Natural killer cell (primary cell): Measurements from ENCODE around the gene RAB3IP. TPM values are rescaled to one million over a fixed set of nuclear protein-coding genes. Genes with fewer than 3 reads are reported as not detected.

Experiments used
- ATAC-seq, 3 donors: fragments of 150-1000 bp in 2 of 3; fragments of 200-7000 bp in 1 of 3; cut with Tn5 transposase; 1 replicate in 1 of 3; 2 replicates in 2 of 3; pipeline ENCODE4 v1.10.0; 2021; ENCODE audit warnings: mild to moderate bottlenecking in 2 of 3, moderate library complexity in 2 of 3
- DNase-seq, 2 donors: peaks; one replicate each; pipeline versions ENCODE4 v3.0.0 to v3.0.0-alpha.2; 2013 to 2021; ENCODE audit warnings: mixed read lengths in 1 of 2
- H3K27ac ChIP-seq: one replicate; pipeline ENCODE4 v1.5.1; 2013; ENCODE audit warnings: mild to moderate bottlenecking, low read length
- H3K27me3 ChIP-seq: one replicate; pipeline ENCODE4 v1.6.1; 2013; ENCODE audit warnings: low read length; ENCODE audit not compliant: control insufficient read depth, insufficient read depth
- H3K36me3 ChIP-seq: one replicate; pipeline ENCODE4 v1.6.1; 2013; ENCODE audit warnings: low read length; ENCODE audit not compliant: control insufficient read depth, insufficient read depth
- H3K4me1 ChIP-seq: one replicate; pipeline ENCODE4 v1.6.1; 2013; ENCODE audit warnings: low read length; ENCODE audit not compliant: control insufficient read depth, insufficient read depth
- H3K4me3 ChIP-seq: one replicate; pipeline ENCODE4 v1.5.1; 2013; ENCODE audit warnings: low read length
- H3K9me3 ChIP-seq: one replicate; pipeline ENCODE4 v1.6.1; 2013; ENCODE audit warnings: low read length; ENCODE audit not compliant: control insufficient read depth, insufficient read depth
- H3K27ac Mint-ChIP-seq, 2 donors: one replicate each; pipeline ENCODE4 v1.8.0; 2022; ENCODE audit warnings: mild to moderate bottlenecking in 2 of 2, mixed read lengths in 2 of 2, moderate library complexity in 1 of 2
- H3K27me3 Mint-ChIP-seq, 2 donors: one replicate each; pipeline ENCODE4 v1.8.0; 2022; ENCODE audit warnings: low read depth in 2 of 2, mixed read lengths in 2 of 2
- H3K36me3 Mint-ChIP-seq: one replicate; pipeline ENCODE4 v1.8.0; 2022; ENCODE audit warnings: mixed read lengths
- H3K4me1 Mint-ChIP-seq, 2 donors: one replicate each; pipeline ENCODE4 v1.8.0; 2022; ENCODE audit warnings: mixed read lengths in 2 of 2
- H3K4me3 Mint-ChIP-seq: one replicate; pipeline ENCODE4 v1.8.0; 2022; ENCODE audit warnings: mild to moderate bottlenecking, moderate library complexity, mixed read lengths
- H3K9me3 Mint-ChIP-seq, 2 donors: one replicate each; pipeline ENCODE4 v1.8.0; 2022; ENCODE audit warnings: mixed read lengths in 2 of 2
- WGBS: methylation state at CpG from one replicate; pipeline ENCODE4 v1.1.7; 2013; ENCODE audit warnings: missing lambda C conversion rate; ENCODE audit not compliant: insufficient coverage; 5-methylcytosine and 5-hydroxymethylcytosine counted together
- intact Hi-C: fragments of 100-400 bp; cut with micrococcal nuclease; formaldehyde crosslinking; loops from one replicate; pipeline ENCODE4 v1.14.2; 2022
- total RNA-seq, 4 donors: library from RNA; stranded (reverse); fragments of 120-200 nt in 1 of 4; gene quantifications; one replicate each; pipeline versions ENCODE4 v1.2.3 to v1.2.4, GENCODE V29; 2013 to 2022
- TF ChIP-seq, protein P1 (sequence below): fragments of 200-600 bp; IDR thresholded peaks from one replicate; pipeline ENCODE4 v1.8.0; 2022; ENCODE audit warnings: antibody characterized with exemption

The RAB3IP gene
- total RNA-seq, 3 donors from 2014 or later (not counting 1 experiment from before 2014, with no cell fraction given): 6.7 to 8.7 (median 8.5) TPM

GRCh38 chr12:69703146-69703642, 35.5 kb upstream of the RAB3IP start:
- Histone ChIP-seq H3K9me3 (no peaks in the 10 kb centered on the region), H3K27ac (no peak overlapping the region), H3K4me1 (no peaks in the 10 kb centered on the region), H3K4me3 (no peak overlapping the region), H3K36me3 (no peaks in the 10 kb centered on the region), H3K27me3 (no peaks in the 10 kb centered on the region)
- intact Hi-C loops: no loop called here
- Mint-ChIP-seq H3K27me3 (peaks cover 9 to 17% of the 10 kb centered on the region in 2 donors), H3K9me3 (no peaks in the 10 kb centered on the region), H3K4me3 (no peak overlapping the region), H3K27ac (no peak overlapping the region), H3K36me3 (no peaks in the 10 kb centered on the region), H3K4me1 (no peaks in the 10 kb centered on the region)
- 52% methylated on average over 1 of the region's 1 CpG for WGBS
- DNase-seq (no peak), ATAC-seq (no peak)
- TF ChIP-seq, protein P1, sequence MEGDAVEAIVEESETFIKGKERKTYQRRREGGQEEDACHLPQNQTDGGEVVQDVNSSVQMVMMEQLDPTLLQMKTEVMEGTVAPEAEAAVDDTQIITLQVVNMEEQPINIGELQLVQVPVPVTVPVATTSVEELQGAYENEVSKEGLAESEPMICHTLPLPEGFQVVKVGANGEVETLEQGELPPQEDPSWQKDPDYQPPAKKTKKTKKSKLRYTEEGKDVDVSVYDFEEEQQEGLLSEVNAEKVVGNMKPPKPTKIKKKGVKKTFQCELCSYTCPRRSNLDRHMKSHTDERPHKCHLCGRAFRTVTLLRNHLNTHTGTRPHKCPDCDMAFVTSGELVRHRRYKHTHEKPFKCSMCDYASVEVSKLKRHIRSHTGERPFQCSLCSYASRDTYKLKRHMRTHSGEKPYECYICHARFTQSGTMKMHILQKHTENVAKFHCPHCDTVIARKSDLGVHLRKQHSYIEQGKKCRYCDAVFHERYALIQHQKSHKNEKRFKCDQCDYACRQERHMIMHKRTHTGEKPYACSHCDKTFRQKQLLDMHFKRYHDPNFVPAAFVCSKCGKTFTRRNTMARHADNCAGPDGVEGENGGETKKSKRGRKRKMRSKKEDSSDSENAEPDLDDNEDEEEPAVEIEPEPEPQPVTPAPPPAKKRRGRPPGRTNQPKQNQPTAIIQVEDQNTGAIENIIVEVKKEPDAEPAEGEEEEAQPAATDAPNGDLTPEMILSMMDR: no peak

DNA sequence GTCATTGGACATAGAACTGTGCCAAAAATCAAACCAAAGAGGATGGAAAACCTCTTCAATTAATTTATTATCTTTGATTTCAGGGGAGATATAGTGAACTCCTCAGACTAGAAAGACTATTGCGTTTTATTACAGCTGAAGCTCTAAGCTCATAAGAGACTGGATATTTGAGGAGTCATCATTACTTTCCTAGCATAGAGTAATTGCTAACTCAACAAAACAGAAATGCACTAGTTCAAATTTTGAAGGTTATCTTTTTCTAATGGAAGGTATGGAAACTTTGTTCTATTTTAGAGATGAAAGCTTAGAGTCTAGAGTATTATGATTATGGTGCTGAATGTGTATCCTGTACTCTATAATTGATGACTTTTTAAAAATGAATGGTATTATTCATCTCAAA, 34.3 kb upstream of the RAB3IP start:
- Mint-ChIP-seq H3K4me3 (no peak overlapping the region), H3K27me3 (peaks cover 11 to 25% of the 10 kb centered on the region in 2 donors), H3K4me1 (no peaks in the 10 kb centered on the region), H3K27ac (no peak overlapping the region), H3K9me3 (peaks cover 0 to 2% of the 10 kb centered on the region in 2 donors), H3K36me3 (no peaks in the 10 kb centered on the region)
- no peak overlapping the region for H3K27ac ChIP-seq
- no peaks in the 10 kb centered on the region for H3K36me3 ChIP-seq
- no peak overlapping the region for H3K4me3 ChIP-seq
- no peaks in the 10 kb centered on the region for H3K4me1 ChIP-seq
- TF ChIP-seq, protein P1: no peak
- no peak for DNase-seq
- intact Hi-C loops: no loop called here
- ATAC-seq: no peak
- H3K9me3 ChIP-seq: no peaks in the 10 kb centered on the region
- no peaks in the 10 kb centered on the region for H3K27me3 ChIP-seq
- WGBS: no CpG with 5 or more reads among the region's 1 CpG

GRCh38 chr12:69708649-69709048, 30.0 kb upstream of the RAB3IP start:
- no peaks in the 10 kb centered on the region for H3K9me3 ChIP-seq
- Mint-ChIP-seq H3K27me3 (peaks cover 13 to 33% of the 10 kb centered on the region in 2 donors), H3K36me3 (no peaks in the 10 kb centered on the region), H3K4me3 (no peak overlapping the region), H3K4me1 (no peaks in the 10 kb centered on the region), H3K9me3 (peaks cover 0 to 2% of the 10 kb centered on the region in 2 donors), H3K27ac (no peak overlapping the region)
- no peak overlapping the region for H3K4me3 ChIP-seq
- no peaks in the 10 kb centered on the region for H3K4me1 ChIP-seq
- WGBS: 80% methylated on average over 1 of the region's 3 CpGs
- TF ChIP-seq, protein P1: no peak
- ATAC-seq: no peak
- intact Hi-C loops: no loop called here
- H3K27ac ChIP-seq: no peak overlapping the region
- H3K36me3 ChIP-seq: no peaks in the 10 kb centered on the region
- no peaks in the 10 kb centered on the region for H3K27me3 ChIP-seq
- DNase-seq: no peak

DNA sequence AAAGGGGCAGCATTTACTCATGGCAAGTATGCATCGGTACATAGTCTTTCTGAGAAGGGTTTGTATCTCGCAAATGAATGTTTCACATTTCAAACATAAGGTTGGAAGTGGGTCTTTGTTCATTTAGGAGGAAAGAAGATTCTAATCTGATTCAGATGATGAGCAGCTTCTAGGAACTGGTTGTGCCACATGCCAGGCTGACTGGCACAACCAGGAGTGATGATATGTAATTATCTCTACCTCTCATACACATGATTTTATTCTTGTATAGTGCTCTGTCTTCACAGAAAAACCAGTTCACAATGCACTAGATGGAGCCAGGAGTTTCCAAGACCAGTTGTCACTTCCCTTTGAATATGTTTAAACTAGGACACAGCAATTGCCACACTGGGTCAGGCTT, 25.8 kb upstream of the RAB3IP start:
- H3K4me3 Mint-ChIP-seq: no peak overlapping the region
- Histone ChIP-seq H3K4me3 (no peak overlapping the region), H3K27ac (no peak overlapping the region), H3K4me1 (no peaks in the 10 kb centered on the region), H3K36me3 (no peaks in the 10 kb centered on the region), H3K27me3 (no peaks in the 10 kb centered on the region), H3K9me3 (no peaks in the 10 kb centered on the region)
- TF ChIP-seq, protein P1: no peak
- H3K36me3 Mint-ChIP-seq: no peaks in the 10 kb centered on the region
- no peaks in the 10 kb centered on the region for H3K4me1 Mint-ChIP-seq
- peaks cover 0 to 2% of the 10 kb centered on the region in 2 donors for H3K9me3 Mint-ChIP-seq
- H3K27me3 Mint-ChIP-seq: peaks cover 8 to 30% of the 10 kb centered on the region in 2 donors
- 100% methylated on average over 2 of the region's 2 CpGs for WGBS
- H3K27ac Mint-ChIP-seq: no peak overlapping the region
- no peak for ATAC-seq
- DNase-seq: no peak
- intact Hi-C loops: no loop called here
